Measurements from ENCODE around the gene SLC35D2.
"Not testable (repeated sequence)": the region's sequence is repeated elsewhere in the genome, so short reads cannot be mapped to it uniquely, and the experiment has no call there.

SLC35D2 gene

GRCh38 chr9:96399325-96399633 is 15.8 kb upstream of the SLC35D2 start:
- no peak for DNase-seq

- no peak for DNase-seq
Observed at GRCh38 chr9:96398582-96399324, 15.2 kb upstream of the SLC35D2 start.

DNA sequence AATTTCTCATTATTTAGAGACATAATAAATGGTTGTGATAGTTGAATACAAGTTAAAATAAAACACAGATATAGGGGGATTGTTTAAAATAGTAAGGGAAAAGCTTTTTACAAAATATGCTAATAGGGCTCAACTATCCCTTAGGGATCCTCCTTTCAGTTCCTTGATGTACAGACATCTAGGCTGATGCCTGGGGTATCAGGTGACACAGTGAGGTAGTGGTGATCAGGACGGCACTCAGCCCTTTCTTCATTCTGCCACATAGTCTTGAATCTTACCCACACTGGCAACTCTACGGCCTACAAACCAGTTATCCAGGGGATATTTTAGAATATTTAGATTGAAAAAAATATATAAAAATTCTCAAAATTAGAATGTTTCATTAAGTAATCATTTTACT is 12.5 kb upstream of the SLC35D2 start:
- DNase-seq = no peak

DNA sequence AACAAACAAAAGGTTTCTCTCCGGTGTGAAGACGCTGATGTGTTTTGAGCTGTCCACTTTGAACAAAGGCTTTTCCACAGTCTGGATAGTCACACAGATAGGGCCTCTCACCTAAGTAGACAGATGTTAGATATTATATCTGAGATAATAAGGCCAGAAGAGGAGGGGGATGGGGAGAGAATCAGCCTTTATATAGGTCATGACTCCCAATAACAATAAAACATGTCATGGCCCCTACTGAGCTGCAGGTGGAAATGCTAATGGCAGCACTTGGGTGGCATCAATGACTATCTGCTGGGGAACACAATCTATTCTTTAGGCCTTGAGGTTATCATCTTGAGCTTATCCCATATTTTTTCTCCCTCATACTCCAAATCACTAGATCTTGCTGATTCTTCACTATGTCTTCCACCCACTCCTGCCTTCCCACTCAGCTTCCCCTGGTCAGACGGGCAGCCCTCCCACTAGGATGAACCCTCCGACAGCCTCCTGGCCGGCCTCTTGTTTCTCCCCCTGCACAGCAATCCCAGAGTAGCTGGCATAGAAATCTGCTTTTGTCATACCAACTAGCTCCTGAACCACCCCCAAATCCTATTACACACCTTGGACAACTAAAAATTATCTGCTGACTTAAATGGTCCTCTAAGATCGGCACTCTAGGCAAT is 11.5 kb upstream of the SLC35D2 start:
- DNase-seq = no peak

GRCh38 chr9:96392263-96392662 is 8.8 kb upstream of the SLC35D2 start:
- no peak for DNase-seq

DNA sequence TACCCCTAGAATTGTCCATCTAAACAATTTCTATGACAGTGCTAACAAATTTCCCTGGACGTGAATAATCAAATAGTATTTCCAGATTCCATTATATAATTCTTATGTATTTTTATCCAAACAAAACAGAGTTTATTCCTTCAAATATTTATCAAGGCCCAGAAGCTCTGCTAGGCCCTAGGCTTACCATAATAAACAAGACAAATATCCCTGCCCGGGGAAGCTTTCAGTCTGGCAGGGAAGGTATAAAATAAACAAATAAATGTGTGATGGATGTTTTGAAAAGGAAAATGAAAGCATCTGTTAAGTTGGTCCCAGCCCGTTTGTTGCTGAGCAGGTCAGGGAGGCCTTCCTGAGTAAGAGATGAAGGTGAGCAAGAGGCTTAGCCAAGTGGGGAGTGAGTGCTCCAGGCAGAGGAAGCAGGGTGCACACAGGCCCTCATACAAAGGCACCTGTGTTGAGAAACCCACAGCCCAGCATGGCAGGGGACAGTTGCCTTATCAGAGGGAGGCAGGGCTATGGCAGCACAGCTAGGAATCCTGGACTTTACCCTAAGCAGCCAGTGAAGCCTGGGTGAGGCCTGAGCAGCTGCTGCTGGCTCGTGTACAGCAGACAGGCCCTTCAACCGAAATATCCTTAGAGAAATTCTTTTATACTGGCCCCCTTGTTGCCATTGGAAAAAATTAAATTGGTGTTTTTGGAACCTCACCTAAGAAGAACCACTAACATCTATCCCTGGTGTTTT is 7.7 kb upstream of the SLC35D2 start:
- no peak for DNase-seq

DNA sequence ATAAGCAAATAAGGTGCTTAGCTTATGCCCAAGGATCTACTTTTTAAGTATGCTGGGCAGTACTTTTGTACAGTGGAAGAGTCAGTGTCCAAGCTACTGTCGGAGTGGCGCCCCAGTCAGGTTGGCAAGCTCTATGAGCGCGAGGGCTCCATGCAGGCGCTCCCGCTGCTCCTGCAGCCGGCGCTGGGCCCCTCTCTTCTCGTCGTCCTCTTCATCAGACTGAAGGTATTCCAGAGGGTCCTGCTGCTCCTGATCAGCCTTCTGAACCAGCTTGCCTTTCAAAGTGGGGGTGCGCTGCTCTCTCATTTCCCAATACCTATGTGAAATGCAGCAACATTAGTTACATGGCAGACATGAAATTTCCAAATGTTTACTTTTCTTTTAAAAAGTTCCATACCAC is 4.6 kb upstream of the SLC35D2 start:
- no peak for DNase-seq

DNA sequence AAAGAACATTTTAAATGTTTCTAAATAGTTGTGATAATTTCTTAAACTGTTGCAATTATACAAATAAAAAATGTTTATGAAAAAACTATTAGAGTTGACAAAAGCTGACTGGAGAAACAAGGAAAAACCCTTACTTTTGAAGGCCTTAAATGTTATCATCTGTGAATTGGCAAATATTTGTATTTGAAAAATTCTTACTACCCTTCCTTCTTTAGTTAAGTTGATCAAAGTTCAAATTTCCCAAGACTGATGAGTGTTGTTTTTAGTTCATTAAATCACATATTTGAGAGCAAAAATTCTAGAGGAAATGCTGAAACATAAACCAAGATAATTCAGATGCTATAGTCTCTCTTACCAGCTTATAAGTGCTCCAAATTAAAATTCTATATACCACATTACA is 2.6 kb upstream of the SLC35D2 start:
- DNase-seq = no peak

DNA sequence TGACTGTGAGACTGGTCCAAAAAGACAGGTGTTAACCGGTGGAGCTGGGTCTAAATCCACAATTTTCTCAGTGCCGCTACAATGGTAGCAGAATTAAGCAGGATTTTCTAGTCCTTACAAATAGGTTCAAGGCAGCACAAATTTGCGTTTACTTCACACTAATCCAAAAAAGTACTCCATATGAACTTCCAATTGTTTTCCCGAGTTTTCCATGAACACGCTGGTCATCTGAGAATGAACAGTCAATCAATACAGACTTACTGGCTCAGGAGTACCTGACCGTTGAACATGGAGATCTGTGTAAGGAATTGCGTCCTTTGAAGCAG is 709 bp downstream of the SLC35D2 start:
- DNase-seq = no peak

DNA sequence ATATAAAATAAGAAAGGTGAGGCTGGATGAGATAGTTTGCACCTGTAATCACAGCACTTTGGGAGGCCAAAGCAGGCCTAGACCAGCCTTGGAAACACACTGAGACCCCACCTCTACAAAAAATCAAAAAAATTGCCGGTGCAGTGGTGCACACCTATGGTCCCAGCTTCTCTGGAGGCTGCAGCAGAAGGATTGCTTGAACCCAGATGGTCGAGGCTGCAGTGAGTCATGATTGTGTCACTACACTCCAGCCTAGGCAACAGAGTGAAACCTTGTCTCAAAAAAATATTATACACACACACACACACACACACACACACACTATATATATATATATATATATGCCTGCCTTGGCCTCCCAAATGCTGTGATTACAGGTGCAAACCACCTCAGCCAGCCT is 1.3 kb downstream of the SLC35D2 start:
- DNase-seq = no peak

DNA sequence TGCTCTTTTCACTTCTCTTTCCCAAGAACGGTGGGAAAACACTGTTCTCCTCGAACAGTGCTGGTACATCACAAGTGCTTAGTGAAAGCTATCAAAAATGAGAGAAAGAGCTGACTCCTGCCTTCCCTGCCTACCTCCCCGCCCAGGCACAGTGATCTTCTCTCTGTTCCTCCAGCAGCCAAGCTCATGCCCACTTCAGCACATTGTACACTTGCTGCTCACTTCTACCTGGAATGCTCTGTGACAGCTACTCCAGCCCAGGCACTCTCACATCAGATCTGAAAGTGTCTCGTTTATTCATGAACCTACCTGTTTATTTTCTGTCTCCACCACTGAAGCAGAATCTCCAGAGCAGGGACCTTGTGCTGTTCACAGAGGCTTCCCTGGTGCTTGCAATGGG is 1.8 kb downstream of the SLC35D2 start:
- no peak for DNase-seq

DNA sequence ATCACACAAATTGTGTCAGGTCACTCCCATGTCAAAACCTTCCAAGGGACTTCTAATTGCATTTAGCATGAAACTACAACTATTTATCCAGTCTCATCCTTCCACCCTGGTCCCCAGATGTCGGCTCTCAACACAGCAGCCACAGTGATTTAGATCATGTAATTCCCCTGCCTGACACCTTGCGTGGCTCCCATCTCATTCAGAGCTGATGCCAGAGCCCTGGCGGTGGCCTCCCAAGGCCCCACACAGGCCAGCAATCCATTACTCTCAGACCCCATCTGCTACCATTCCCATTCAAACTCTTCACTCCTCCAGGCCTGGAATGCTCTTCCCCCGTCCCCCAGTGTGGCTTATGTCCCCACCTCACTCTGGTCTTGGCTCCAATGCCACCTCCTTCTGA is 2.4 kb downstream of the SLC35D2 start:
- no peak for DNase-seq

- no peak for DNase-seq
Observed at GRCh38 chr9:96379461-96379860, 4.0 kb downstream of the SLC35D2 start.

DNA sequence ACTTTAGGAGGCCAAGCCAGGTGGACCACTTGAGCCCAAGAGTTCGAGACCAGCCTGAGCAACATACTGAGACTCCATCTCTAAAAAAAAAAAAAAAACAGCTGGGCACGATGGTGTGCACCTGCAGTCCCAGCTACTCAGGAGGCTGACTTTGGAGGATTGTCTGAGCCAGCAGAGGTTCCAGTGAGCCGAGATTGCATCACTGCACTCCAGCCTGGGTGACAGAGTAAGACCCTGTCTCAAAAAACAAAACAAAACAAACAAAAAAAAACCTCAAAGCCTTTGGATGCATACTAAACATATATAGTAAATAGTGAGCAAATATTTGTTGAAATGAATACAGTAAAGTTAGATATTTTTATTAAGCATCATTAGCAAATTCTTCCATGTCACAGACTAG is 5.3 kb downstream of the SLC35D2 start:
- no peak for DNase-seq

DNA sequence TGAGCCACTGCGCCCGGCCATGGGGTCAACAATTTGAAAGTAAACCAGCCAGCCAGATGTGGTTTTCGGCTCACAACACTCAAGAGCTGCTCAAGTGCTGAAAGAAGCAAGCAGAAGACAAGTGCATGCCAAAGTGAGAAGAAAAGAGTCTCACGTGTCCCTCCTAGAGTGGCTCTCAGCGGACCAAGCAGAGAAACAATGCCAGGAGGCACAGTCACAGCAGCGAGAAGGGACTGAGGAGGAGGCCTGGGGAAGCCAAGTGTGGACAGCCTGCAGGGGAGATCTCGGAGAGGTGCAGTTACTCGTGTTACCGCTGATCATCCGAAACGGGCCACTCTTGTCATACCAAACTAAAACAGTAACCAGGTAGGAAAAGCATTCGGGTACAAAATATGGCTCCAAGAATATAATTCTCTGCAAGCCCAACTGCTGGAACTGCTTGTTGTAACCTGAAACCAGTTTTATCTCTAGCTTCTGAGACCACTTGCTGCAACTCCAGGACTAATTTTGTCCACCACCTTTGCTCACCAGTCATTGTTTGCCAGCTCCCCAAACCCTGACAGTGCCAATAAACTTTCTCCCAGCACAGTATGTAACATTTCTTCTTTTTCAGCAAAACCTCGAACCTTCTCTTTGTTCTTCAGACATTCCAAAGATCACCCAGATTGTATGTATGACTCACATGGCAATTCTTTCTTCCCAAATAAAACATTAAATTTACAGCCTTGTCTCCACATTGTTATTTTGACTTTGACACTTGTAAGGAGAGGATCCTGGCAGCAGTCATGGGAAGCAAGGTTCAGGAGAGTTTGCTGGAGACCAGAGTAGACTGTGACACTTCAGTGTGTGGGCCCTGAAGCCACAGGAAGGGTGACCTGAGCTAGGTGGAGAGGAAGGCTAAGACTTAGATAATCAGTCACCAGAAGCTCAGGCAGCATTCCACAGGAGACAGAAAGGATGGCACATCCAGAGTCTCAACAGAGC is 6.3 kb downstream of the SLC35D2 start:
- DNase-seq = no peak

DNA sequence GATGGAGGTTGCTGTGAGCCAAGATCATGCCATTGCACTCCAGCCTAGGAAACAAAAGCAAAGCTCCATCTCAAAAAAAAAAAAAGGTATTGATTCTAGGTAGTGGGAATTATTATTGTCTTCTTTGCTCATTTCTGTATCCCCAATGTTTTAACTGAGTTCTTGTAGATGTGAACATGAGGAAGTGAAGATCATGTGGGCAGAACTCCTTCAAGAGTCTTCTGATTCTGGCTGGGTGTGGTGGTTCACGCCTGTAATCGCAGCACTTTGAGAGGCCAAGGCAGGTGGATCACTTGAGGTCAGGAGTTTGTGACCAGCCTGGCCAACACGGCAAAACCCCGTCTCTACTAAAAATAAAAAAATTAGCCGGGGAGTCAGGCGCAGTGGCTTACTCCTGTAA is 8.0 kb downstream of the SLC35D2 start:
- DNase-seq = not testable (repeated sequence)

DNA sequence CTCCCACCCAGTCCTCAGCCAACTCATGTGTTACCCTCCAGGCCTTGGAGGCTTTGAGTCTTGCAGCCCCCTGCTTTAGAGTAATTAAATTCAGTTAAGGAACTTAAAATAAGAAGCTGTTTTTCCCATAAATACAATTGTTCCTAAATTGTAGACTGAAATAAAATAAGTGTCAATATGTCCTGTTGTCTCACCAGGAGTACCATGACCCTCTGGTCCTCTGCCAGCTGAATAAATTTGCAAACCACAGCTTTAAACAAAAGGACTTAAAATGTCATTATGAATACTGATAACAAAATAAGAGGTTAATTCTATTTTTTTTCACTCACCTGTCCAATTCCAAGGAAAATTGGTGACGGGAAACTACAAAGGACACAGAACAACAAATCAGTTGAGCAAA is 15.6 kb downstream of the SLC35D2 start:
- no peak for DNase-seq

DNA sequence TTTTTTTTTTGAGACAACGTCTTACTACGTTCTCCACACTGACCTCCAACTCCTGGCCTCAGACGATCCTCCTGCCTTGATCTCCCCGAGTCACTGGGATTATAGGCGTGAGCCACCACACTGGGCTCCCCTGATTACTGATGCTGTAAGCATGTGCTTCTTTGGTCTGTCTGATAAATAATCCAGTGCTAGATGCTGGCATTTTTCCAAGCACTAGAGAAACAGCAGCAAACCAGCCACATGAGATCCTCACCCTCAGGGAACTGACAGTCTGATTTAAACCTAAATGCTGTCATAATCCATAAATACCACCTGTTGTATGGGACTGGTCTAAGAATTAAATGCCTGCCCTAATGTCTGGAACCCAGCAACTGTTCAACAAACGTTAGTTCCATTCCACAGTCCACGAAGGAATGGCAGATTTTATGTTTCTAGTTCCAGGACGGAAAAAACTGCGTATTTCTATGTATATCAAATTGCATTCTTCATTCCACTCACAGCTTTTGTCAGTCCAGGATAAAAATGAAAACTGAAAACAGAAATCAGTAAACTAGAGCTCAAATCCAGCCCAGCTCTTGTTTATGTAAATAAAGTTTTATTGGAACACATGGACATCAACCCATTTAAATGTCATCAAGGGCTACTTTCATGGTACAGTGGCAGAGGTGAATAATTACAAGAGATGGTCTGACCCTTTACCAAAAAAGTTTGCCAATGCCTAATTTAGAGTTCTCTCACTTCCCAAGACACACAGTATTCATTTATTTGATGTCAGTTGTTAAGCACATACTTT is 20.1 kb downstream of the SLC35D2 start:
- no peak for DNase-seq

DNA sequence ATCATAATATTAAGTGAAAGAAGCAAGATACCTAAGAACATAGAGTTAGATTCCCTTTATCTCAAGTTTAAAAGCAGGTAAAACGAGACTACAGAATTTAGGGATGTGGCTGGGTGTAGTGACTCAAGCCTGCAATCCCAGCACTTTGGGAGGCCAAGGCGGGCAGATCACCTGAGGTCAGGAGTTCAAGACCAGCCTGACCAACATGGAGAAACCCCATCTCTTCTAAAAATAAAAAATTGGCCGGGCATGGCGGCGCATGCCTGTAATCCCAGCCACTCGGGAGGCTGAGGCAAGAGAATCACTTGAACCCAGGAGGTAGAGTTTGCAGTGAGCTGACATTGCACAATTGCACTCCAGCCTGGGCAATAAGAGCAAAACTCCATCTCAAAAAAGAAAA is 21.4 kb downstream of the SLC35D2 start:
- not testable (repeated sequence) for DNase-seq

- DNase-seq = no peak
Observed at GRCh38 chr9:96361668-96362067, 21.8 kb downstream of the SLC35D2 start.

GRCh38 chr9:96360976-96361375 is 22.5 kb downstream of the SLC35D2 start:
- no peak for DNase-seq

- not testable (repeated sequence) for DNase-seq
Observed at GRCh38 chr9:96360523-96360922, 23.0 kb downstream of the SLC35D2 start.
